ENCODE measurements around the gene RAD18. TPM values are rescaled to one million over a fixed set of nuclear protein-coding genes. Genes with fewer than 3 reads are reported as not detected.

RAD18 gene
- total RNA-seq, 1 experiment from 2014 or later, result 46.6 TPM

DNA sequence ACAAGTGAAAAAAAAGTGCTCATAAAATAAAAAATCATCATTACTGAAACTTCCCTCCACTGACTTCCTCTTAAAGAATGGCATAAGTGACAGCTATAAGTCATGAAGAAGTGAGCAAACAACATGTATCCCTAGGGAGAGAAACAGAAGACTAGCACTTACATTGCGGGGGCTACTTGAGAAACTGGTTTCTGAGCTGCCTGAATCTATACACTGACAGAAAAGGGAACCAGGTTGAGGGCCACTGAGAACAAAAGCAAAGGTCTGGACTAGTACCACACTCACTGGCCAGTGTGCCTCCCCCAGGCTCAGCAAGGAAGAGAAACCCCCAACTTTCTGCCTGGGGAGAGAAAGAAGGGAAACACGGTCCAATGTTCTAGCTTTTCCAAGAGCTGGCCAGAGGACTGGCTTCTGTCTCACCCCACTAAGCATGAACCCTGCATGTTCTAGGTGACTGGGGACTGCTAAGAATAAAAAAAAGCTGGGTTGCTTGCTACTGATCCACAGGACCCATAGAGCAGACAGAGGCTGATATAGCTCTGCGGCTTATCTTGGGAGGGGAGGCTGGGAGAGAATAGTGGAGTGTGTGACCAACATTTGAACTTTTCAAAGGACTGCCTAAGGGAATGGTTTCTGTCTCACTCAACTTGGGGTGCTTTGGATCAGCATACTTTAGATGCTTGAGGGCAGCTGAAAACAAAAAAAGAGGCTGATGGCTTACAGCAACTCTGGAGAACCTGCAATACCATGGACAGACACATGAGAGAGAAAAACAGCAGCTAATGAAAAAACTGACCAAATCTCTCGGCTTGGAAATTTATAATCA lies 8.1 kb downstream of the RAD18 start:
- no peaks in the 10 kb centered on the region for H3F3A ChIP-seq (ENCODE audit: low read length, unreplicated experiment)
- 0 out of 2 replicates have a peak, but pooled peaks cover 3% of the 10 kb centered on the region for H3K4me1 ChIP-seq (ENCODE audit: insufficient read depth, low read length)
- intact Hi-C loops (cut with micrococcal nuclease), result no loop called here
- no peak overlapping the region for H3K9ac ChIP-seq (ENCODE audit: low read length)
- no TSS peak for BruUV-seq (replicated peaks)
- POLR2A ChIA-PET (ENCODE audit: unreplicated experiment), result interaction anchor here (0.6 kb wide), 1 partner anchor 8 kb away, joined by 6 read pairs; no protein-coding TSS in a partner anchor
- H3K9me3 ChIP-seq (ENCODE audit: low read length), result no peaks in the 10 kb centered on the region
- no peak overlapping the region for H3K4me2 ChIP-seq (ENCODE audit: low read length)
- TF ChIP-seq EZH2 (IDR thresholded peaks at IDR 0.05; ENCODE audit: low read length, unreplicated experiment) (no peak), EZH2phosphoT487 (IDR thresholded peaks at IDR 0.05; ENCODE audit: borderline replicate concordance, low read length) (no peak)
- TF ChIP-seq, protein P1, sequence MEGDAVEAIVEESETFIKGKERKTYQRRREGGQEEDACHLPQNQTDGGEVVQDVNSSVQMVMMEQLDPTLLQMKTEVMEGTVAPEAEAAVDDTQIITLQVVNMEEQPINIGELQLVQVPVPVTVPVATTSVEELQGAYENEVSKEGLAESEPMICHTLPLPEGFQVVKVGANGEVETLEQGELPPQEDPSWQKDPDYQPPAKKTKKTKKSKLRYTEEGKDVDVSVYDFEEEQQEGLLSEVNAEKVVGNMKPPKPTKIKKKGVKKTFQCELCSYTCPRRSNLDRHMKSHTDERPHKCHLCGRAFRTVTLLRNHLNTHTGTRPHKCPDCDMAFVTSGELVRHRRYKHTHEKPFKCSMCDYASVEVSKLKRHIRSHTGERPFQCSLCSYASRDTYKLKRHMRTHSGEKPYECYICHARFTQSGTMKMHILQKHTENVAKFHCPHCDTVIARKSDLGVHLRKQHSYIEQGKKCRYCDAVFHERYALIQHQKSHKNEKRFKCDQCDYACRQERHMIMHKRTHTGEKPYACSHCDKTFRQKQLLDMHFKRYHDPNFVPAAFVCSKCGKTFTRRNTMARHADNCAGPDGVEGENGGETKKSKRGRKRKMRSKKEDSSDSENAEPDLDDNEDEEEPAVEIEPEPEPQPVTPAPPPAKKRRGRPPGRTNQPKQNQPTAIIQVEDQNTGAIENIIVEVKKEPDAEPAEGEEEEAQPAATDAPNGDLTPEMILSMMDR (conservative IDR thresholded peaks at IDR 0.05; ENCODE audit: low read depth, low read length), result no peak
- peaks cover 98% of the 10 kb centered on the region for H3K79me2 ChIP-seq (ENCODE audit: low read length)
- H3K9me2 ChIP-seq (replicated peaks; ENCODE audit: low read length), result no peaks in the 10 kb centered on the region
- H2AFZ ChIP-seq (ENCODE audit: low read length), result no peak overlapping the region
- no peak overlapping the region for H3K4me3 ChIP-seq (ENCODE audit: low read length)
- DNase-seq, result no peak
- no peak; the same call in 1 of the 2 replicates for ATAC-seq
- H3K27ac ChIP-seq (ENCODE audit: low read length), result no peak overlapping the region
- no peaks in the 10 kb centered on the region for H3K27me3 ChIP-seq (ENCODE audit: low read length)
- H3K36me3 ChIP-seq (ENCODE audit: low read depth, low read length), result peaks cover 47% of the 10 kb centered on the region
- CTCF ChIA-PET, result interaction anchor here (0.6 kb wide), 1 partner anchor 9 kb away, joined by 3 read pairs; no protein-coding TSS in a partner anchor
- peaks cover 28% of the 10 kb centered on the region; the same call in 1 of the 2 replicates for H4K20me1 ChIP-seq (ENCODE audit: low read length)

DNA sequence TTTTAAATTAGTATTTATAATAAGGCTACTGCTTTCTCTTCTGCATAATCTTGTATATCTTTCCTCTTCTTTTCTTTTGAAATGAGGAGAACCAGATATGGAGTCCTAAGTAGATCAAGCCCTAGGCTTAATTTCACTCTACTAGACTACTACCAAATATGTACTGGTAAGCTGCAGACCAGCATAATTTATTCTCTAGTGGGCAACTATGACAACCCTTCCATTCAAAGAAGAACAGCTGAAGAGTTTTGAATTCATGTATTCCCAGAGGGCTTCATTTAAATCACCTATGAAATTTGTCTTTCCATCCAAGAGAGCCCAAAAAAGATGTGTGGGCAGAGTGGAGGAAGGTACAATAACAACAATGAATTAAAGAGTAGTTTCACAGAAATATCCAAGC lies 10.0 kb downstream of the RAD18 start:
- DNase-seq (no peak), ATAC-seq (no peak)
- POLR2A ChIA-PET (ENCODE audit: unreplicated experiment), result interaction anchor here (0.7 kb wide), 1 partner anchor 1759 kb away, joined by 4 read pairs; no protein-coding TSS in a partner anchor
- Histone ChIP-seq H3F3A (ENCODE audit: low read length, unreplicated experiment) (no peaks in the 10 kb centered on the region), H3K4me1 (ENCODE audit: insufficient read depth, low read length) (0 out of 2 replicates have a peak, but pooled peaks cover 3% of the 10 kb centered on the region), H3K9ac (ENCODE audit: low read length) (no peak overlapping the region), H3K36me3 (ENCODE audit: low read depth, low read length) (peaks cover 44% of the 10 kb centered on the region), H4K20me1 (ENCODE audit: low read length) (peaks cover 27% of the 10 kb centered on the region; the same call in 1 of the 2 replicates), H3K27me3 (ENCODE audit: low read length) (no peaks in the 10 kb centered on the region), H3K79me2 (ENCODE audit: low read length) (peaks cover 97% of the 10 kb centered on the region), H3K9me2 (replicated peaks; ENCODE audit: low read length) (no peaks in the 10 kb centered on the region), H3K4me2 (ENCODE audit: low read length) (no peak overlapping the region), H3K27ac (ENCODE audit: low read length) (no peak overlapping the region), H3K4me3 (ENCODE audit: low read length) (no peak overlapping the region), H3K9me3 (ENCODE audit: low read length) (no peaks in the 10 kb centered on the region), H2AFZ (ENCODE audit: low read length) (no peak overlapping the region)
- TF ChIP-seq, protein P1 (conservative IDR thresholded peaks at IDR 0.05; ENCODE audit: low read depth, low read length), result no peak
- TF ChIP-seq EZH2phosphoT487 (IDR thresholded peaks at IDR 0.05; ENCODE audit: borderline replicate concordance, low read length) (no peak), EZH2 (IDR thresholded peaks at IDR 0.05; ENCODE audit: low read length, unreplicated experiment) (no peak)
- CTCF ChIA-PET, result no interaction called here
- intact Hi-C loops (cut with micrococcal nuclease), result no loop called here
- no TSS peak for BruUV-seq (replicated peaks)

DNA sequence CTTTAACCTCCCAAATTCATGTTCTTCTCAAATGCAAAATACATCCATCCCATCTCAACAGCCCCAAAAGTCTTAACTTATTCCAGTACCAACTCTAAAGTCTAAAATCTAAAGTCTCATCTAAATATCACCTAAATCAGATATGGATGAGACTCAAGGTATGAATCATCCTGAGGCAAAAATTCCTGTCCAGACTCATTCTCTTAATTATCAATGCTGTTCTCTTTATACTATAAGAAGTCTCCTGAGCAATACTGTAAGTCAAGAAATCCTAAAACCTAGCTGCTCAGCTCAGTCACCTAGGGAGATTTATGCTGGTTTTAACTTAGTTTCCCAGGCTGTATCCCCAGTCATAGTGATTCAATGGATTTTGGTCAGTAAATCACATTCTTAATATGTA lies 11.1 kb downstream of the RAD18 start:
- peaks cover 27% of the 10 kb centered on the region; the same call in 1 of the 2 replicates for H4K20me1 ChIP-seq (ENCODE audit: low read length)
- no peak overlapping the region for H3K27ac ChIP-seq (ENCODE audit: low read length)
- H3K4me2 ChIP-seq (ENCODE audit: low read length), result no peak overlapping the region
- H3K9me2 ChIP-seq (replicated peaks; ENCODE audit: low read length), result no peaks in the 10 kb centered on the region
- CTCF ChIA-PET, result no interaction called here
- peaks cover 43% of the 10 kb centered on the region for H3K36me3 ChIP-seq (ENCODE audit: low read depth, low read length)
- H3K9ac ChIP-seq (ENCODE audit: low read length), result no peak overlapping the region
- intact Hi-C loops (cut with micrococcal nuclease), result no loop called here
- POLR2A ChIA-PET (ENCODE audit: unreplicated experiment), result no interaction called here
- no peak for DNase-seq
- no TSS peak for BruUV-seq (replicated peaks)
- H3K27me3 ChIP-seq (ENCODE audit: low read length), result no peaks in the 10 kb centered on the region
- no peaks in the 10 kb centered on the region for H3F3A ChIP-seq (ENCODE audit: low read length, unreplicated experiment)
- H3K4me1 ChIP-seq (ENCODE audit: insufficient read depth, low read length), result 0 out of 2 replicates have a peak, but pooled peaks cover 3% of the 10 kb centered on the region
- H3K4me3 ChIP-seq (ENCODE audit: low read length), result no peak overlapping the region
- ATAC-seq, result no peak; the same call in 1 of the 2 replicates
- H3K79me2 ChIP-seq (ENCODE audit: low read length), result peaks cover 94% of the 10 kb centered on the region
- TF ChIP-seq EZH2 (IDR thresholded peaks at IDR 0.05; ENCODE audit: low read length, unreplicated experiment) (no peak), EZH2phosphoT487 (IDR thresholded peaks at IDR 0.05; ENCODE audit: borderline replicate concordance, low read length) (no peak)
- TF ChIP-seq, protein P1 (conservative IDR thresholded peaks at IDR 0.05; ENCODE audit: low read depth, low read length), result no peak
- H2AFZ ChIP-seq (ENCODE audit: low read length), result no peak overlapping the region
- H3K9me3 ChIP-seq (ENCODE audit: low read length), result no peaks in the 10 kb centered on the region

Measured in PC-3 (cell line).